GM12872 (cell line): ENCODE measurements around the gene ALAS1.

ENCODE experiments used
- TF ChIP-seq, protein P1 (sequence below): IDR thresholded peaks from 3 replicates; pipeline ENCODE4 v1.5.1; 2011; ENCODE audit warnings: low read depth, mild to moderate bottlenecking, low read length, moderate library complexity; ENCODE audit not compliant: insufficient read depth

The ALAS1 gene

DNA sequence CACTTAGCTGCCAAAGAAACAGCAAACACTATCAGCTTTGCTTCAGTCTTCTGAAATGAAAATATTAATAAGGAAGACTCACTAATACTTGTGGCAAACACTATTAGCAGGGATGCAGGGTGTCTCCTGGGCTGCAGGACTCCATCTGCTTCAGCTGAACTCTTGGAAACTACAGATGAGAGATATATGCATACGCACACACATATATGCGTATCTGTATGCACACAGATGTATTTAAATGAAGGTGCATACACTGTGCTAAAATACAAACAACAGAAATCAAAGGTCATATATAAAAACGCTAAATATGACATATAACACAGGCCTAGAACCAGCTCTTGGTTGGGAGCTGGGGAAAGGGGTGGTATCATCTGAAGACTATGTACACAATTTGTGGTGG is 58.2 kb downstream of the ALAS1 start:
- TF ChIP-seq, protein P1, sequence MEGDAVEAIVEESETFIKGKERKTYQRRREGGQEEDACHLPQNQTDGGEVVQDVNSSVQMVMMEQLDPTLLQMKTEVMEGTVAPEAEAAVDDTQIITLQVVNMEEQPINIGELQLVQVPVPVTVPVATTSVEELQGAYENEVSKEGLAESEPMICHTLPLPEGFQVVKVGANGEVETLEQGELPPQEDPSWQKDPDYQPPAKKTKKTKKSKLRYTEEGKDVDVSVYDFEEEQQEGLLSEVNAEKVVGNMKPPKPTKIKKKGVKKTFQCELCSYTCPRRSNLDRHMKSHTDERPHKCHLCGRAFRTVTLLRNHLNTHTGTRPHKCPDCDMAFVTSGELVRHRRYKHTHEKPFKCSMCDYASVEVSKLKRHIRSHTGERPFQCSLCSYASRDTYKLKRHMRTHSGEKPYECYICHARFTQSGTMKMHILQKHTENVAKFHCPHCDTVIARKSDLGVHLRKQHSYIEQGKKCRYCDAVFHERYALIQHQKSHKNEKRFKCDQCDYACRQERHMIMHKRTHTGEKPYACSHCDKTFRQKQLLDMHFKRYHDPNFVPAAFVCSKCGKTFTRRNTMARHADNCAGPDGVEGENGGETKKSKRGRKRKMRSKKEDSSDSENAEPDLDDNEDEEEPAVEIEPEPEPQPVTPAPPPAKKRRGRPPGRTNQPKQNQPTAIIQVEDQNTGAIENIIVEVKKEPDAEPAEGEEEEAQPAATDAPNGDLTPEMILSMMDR, result no peak

- TF ChIP-seq, protein P1, result no peak
These were observed 58.7 kb downstream of the ALAS1 start for GRCh38 chr3:52256622-52257021.

- TF ChIP-seq, protein P1, result no peak
These were observed 60.0 kb downstream of the ALAS1 start for GRCh38 chr3:52257911-52258310.

- TF ChIP-seq, protein P1, result no peak
These were observed 61.1 kb downstream of the ALAS1 start for GRCh38 chr3:52259035-52259434.

GRCh38 chr3:52259448-52259847 is 61.5 kb downstream of the ALAS1 start:
- TF ChIP-seq, protein P1, result no peak

GRCh38 chr3:52262447-52262846 is 64.5 kb downstream of the ALAS1 start:
- TF ChIP-seq, protein P1, result no peak
